ENCODE measurements around the gene C15orf39.
"Not testable (repeated sequence)": the region's sequence is repeated elsewhere in the genome, so short reads cannot be mapped to it uniquely, and the experiment has no call there.

C15orf39 gene

GRCh38 chr15:75232826-75233503 lies 31.3 kb downstream of the C15orf39 start:
- DNase-seq = no peak

GRCh38 chr15:75233504-75234190 lies 32.0 kb downstream of the C15orf39 start:
- no peak for DNase-seq

GRCh38 chr15:75234191-75234810 lies 32.6 kb downstream of the C15orf39 start:
- no peak for DNase-seq

- DNase-seq = no peak
Observed at GRCh38 chr15:75235051-75235673, 33.5 kb downstream of the C15orf39 start.

- DNase-seq = no peak
Observed at GRCh38 chr15:75235760-75236729, 34.4 kb downstream of the C15orf39 start.

- no peak for DNase-seq
Observed at GRCh38 chr15:75237316-75237982, 35.8 kb downstream of the C15orf39 start.

GRCh38 chr15:75238150-75238549 lies 36.5 kb downstream of the C15orf39 start:
- no peak for DNase-seq

- DNase-seq = not testable (repeated sequence)
Observed at GRCh38 chr15:75245741-75246140, 44.1 kb downstream of the C15orf39 start.

- DNase-seq = not testable (repeated sequence)
Observed at GRCh38 chr15:75248991-75249390, 47.3 kb downstream of the C15orf39 start.

GRCh38 chr15:75249726-75250125 lies 48.0 kb downstream of the C15orf39 start:
- DNase-seq = no peak

- not testable (repeated sequence) for DNase-seq
Observed at GRCh38 chr15:75251343-75251742, 49.7 kb downstream of the C15orf39 start.

- DNase-seq = not testable (repeated sequence)
Observed at GRCh38 chr15:75252285-75252684, 50.6 kb downstream of the C15orf39 start.

- not testable (repeated sequence) for DNase-seq
Observed at GRCh38 chr15:75258034-75258433, 56.4 kb downstream of the C15orf39 start, which contains the start of gene GOLGA6C. TSS of gene GOLGA6C (plus strand) at chr15:75258334. CDS start at chr15:75258599, 265 bp downstream.

GRCh38 chr15:75258620-75259343 lies 57.1 kb downstream of the C15orf39 start:
- DNase-seq = not testable (repeated sequence)

GRCh38 chr15:75259873-75260272 lies 58.2 kb downstream of the C15orf39 start:
- not testable (repeated sequence) for DNase-seq

All from NK-92 treated with Interleukin-12 subunit alpha and Interleukin-12 subunit beta, amount 100 ng/mL, for 24 hours (cell line).